Esophagus muscularis mucosa (tissue), 4 donors: ENCODE measurements around the gene PRMT7. TPM values are rescaled to one million over a fixed set of nuclear protein-coding genes. Genes with fewer than 3 reads are reported as not detected.

Experiments
- DNase-seq: peaks from one replicate; pipeline ENCODE4 v3.0.0-alpha.2; 2017; ENCODE audit errors: extremely low spot score
- H3K27ac ChIP-seq, 4 donors: fragments of 200-600 bp; sonication (generic); replicated peaks in 1 of 4; 1 replicate in 3 of 4; 2 replicates in 1 of 4; pipeline ENCODE4 v1.5.1; 2016 to 2019; ENCODE audit warnings: mild to moderate bottlenecking in 1 of 4
- H3K27me3 ChIP-seq, 4 donors: fragments of 200-600 bp; sonication (generic); one replicate each; pipeline versions ENCODE4 v1.5.1 to v1.6.0; 2016 to 2019
- H3K36me3 ChIP-seq, 4 donors: fragments of 200-600 bp; sonication (generic); one replicate each; pipeline ENCODE4 v1.5.1; 2016 to 2019
- H3K4me1 ChIP-seq, 4 donors: fragments of 200-600 bp; sonication (generic); one replicate each; pipeline ENCODE4 v1.5.1; 2016 to 2019
- H3K4me3 ChIP-seq, 4 donors: fragments of 200-600 bp; sonication (generic); 1 replicate in 2 of 4; 2 replicates in 2 of 4; pipeline ENCODE4 v1.5.1; 2016 to 2019; ENCODE audit warnings: mild to moderate bottlenecking in 4 of 4, moderate library complexity in 1 of 4
- H3K9me3 ChIP-seq, 4 donors: fragments of 200-600 bp; sonication (generic); 1 replicate in 3 of 4; 2 replicates in 1 of 4; pipeline ENCODE4 v1.5.1; 2016 to 2019
- EP300 ChIP-seq: sonication (generic); formaldehyde crosslinking; IDR thresholded peaks from one replicate; pipeline ENCODE4 v1.6.1; 2017; ENCODE audit warnings: antibody characterized with exemption
- POLR2A ChIP-seq: fragments of 450-650 bp; IDR thresholded peaks from one replicate; pipeline ENCODE4 v1.6.1; 2017; ENCODE audit warnings: antibody characterized with exemption, moderate library complexity, mild to moderate bottlenecking, low read depth
- POLR2AphosphoS5 ChIP-seq, 2 donors: sonication (generic); formaldehyde crosslinking; IDR thresholded peaks; one replicate each; pipeline ENCODE4 v1.6.1; 2017; ENCODE audit warnings: antibody characterized with exemption in 2 of 2
- WGBS: methylation state at CpG from one replicate; pipeline ENCODE4 v1.1.5; 2018; 5-methylcytosine and 5-hydroxymethylcytosine counted together
- intact Hi-C: fragments of 100-400 bp; cut with DNase I; formaldehyde crosslinking; loops from one replicate; pipeline ENCODE4 v1.15.1; 2023
- total RNA-seq, 4 donors: library from RNA; depleted of rRNA; stranded (reverse); fragments of >200 nt; gene quantifications; one replicate each; pipeline versions ENCODE4 v1.1.0 to v1.2.1, GENCODE V29; 2016
- TF ChIP-seq, protein P1 (sequence below), 3 experiments: fragments of 200-600 bp in 2 of 3; fragments of 450-650 bp in 1 of 3; sonication (generic) in 2 of 3; IDR thresholded peaks; one replicate each; pipeline ENCODE4 v1.5.1; 2017 to 2019; ENCODE audit warnings: antibody characterized with exemption in 3 of 3, mild to moderate bottlenecking in 2 of 3, moderate library complexity in 1 of 3

Gene PRMT7
- total RNA-seq, 4 donors from 2014 or later = 20.0 to 31.1 (median 26.8) TPM

GRCh38 chr16:68360956-68361355, 50.1 kb downstream of the PRMT7 start:
- Histone ChIP-seq H3K9me3 (no peaks in the 10 kb centered on the region), H3K27ac (no peak overlapping the region), H3K4me1 (peaks cover 0 to 12% (median 0%) of the 10 kb centered on the region in 4 donors), H3K27me3 (peaks cover 0 to 26% (median 3%) of the 10 kb centered on the region in 4 donors), H3K36me3 (peaks cover 20 to 42% (median 39%) of the 10 kb centered on the region in 4 donors), H3K4me3 (no peak overlapping the region)
- intact Hi-C loops = no loop called here
- DNase-seq = no peak
- 73% methylated on average over 9 of the region's 14 CpGs for WGBS
- TF ChIP-seq POLR2A = no peak
- TF ChIP-seq POLR2AphosphoS5 (IDR thresholded peaks at IDR 0.05) = no peak
- TF ChIP-seq, protein P1, sequence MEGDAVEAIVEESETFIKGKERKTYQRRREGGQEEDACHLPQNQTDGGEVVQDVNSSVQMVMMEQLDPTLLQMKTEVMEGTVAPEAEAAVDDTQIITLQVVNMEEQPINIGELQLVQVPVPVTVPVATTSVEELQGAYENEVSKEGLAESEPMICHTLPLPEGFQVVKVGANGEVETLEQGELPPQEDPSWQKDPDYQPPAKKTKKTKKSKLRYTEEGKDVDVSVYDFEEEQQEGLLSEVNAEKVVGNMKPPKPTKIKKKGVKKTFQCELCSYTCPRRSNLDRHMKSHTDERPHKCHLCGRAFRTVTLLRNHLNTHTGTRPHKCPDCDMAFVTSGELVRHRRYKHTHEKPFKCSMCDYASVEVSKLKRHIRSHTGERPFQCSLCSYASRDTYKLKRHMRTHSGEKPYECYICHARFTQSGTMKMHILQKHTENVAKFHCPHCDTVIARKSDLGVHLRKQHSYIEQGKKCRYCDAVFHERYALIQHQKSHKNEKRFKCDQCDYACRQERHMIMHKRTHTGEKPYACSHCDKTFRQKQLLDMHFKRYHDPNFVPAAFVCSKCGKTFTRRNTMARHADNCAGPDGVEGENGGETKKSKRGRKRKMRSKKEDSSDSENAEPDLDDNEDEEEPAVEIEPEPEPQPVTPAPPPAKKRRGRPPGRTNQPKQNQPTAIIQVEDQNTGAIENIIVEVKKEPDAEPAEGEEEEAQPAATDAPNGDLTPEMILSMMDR (IDR thresholded peaks at IDR 0.05) = no peak
- no peak for TF ChIP-seq EP300

DNA sequence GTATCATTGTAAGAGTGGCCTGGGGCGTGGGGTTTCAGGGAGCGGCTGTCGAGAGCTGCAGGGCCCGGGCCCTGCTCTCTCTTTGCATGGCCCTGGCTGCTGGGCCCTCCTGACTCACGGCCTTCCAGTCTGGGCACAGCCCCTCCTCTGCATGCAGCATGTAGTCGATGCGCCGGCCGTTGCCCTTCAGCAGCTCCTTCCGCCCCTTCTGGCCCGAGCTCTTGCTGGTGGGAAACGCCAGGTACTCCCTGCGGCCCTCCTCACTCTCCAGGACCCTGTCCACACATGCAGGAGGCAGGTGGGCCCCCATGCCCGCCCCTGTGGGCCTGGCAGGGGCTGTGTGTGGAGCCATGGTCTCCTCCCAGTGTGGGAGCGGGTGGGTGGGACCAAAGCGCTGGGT, 50.7 kb downstream of the PRMT7 start:
- no peaks in the 10 kb centered on the region for H3K9me3 ChIP-seq

GRCh38 chr16:68362262-68362913, 51.6 kb downstream of the PRMT7 start:
- DNase-seq = no peak
- H3K27ac ChIP-seq = no peak overlapping the region
- peaks cover 7 to 28% (median 25%) of the 10 kb centered on the region in 4 donors for H3K36me3 ChIP-seq
- peaks cover 0 to 3% (median 0%) of the 10 kb centered on the region in 4 donors for H3K4me1 ChIP-seq
- 64% methylated on average over 6 of the region's 8 CpGs for WGBS
- H3K27me3 ChIP-seq = peaks cover 0 to 41% (median 5%) of the 10 kb centered on the region in 4 donors
- TF ChIP-seq, protein P1 (IDR thresholded peaks at IDR 0.05) = no peak
- TF ChIP-seq EP300 (no peak), POLR2A (no peak), POLR2AphosphoS5 (IDR thresholded peaks at IDR 0.05) (no peak)
- H3K9me3 ChIP-seq = no peaks in the 10 kb centered on the region
- intact Hi-C loops = no loop called here
- no peak overlapping the region for H3K4me3 ChIP-seq

More for the DNA sequence above, 50.7 kb downstream of the PRMT7 start:
- WGBS = 65% methylated on average over 11 of the region's 16 CpGs
- Histone ChIP-seq H3K27me3 (peaks cover 0 to 32% (median 5%) of the 10 kb centered on the region in 4 donors), H3K36me3 (peaks cover 15 to 37% (median 34%) of the 10 kb centered on the region in 4 donors), H3K4me1 (peaks cover 0 to 6% (median 0%) of the 10 kb centered on the region in 4 donors), H3K4me3 (no peak overlapping the region), H3K27ac (no peak overlapping the region)
- intact Hi-C loops = no loop called here
- DNase-seq = no peak
- TF ChIP-seq POLR2A = no peak
- no peak for TF ChIP-seq POLR2AphosphoS5 (IDR thresholded peaks at IDR 0.05)
- TF ChIP-seq EP300 = no peak
- TF ChIP-seq, protein P1 (IDR thresholded peaks at IDR 0.05) = no peak

DNA sequence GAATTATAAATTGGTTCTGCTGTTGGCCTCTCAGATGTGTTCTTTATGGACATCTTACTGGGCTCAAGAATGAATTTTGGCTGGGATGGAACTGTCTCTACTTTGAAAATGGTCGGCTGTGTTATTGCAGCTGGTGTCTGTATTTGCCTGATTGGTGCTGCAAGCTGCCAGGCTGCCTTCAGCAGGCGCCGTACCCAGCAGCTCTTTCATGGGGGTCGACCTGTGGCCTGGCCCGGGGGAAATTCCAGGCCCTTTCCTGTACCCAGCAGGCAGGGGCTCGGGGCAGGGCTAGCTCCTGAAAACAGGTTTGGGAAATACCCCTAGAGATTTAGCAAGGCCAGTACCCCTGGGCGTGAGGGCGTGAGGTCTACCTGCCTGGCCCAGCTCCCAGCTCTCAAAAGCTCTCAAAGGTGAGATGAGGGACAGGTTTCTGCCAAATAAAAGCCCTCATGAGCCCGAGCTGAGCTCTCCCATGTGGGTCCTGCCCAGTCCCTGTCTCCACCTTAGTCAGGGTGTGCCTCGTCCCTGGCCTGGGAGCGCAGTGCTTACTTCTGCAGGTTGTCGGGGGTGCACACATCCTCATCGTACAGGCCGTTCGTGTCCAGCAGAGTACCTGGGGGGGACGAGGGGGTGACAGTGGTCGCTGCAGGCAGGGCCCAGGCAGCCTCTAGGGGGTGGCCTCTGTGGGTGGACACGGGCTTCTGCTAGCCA, 52.3 kb downstream of the PRMT7 start:
- Histone ChIP-seq H3K4me3 (no peak overlapping the region), H3K27me3 (peaks cover 0 to 47% (median 7%) of the 10 kb centered on the region in 4 donors), H3K9me3 (no peaks in the 10 kb centered on the region), H3K4me1 (peaks cover 0 to 3% (median 0%) of the 10 kb centered on the region in 4 donors), H3K27ac (no peak overlapping the region), H3K36me3 (peaks cover 1 to 21% (median 18%) of the 10 kb centered on the region in 4 donors)
- DNase-seq = no peak
- TF ChIP-seq EP300 (no peak), POLR2AphosphoS5 (IDR thresholded peaks at IDR 0.05) (no peak), POLR2A (no peak)
- TF ChIP-seq, protein P1 (IDR thresholded peaks at IDR 0.05) = no peak
- WGBS = 62% methylated on average over 11 of the region's 18 CpGs
- intact Hi-C loops = no loop called here
